ENCODE data around the gene ZNF730. TPM values are rescaled to one million over a fixed set of nuclear protein-coding genes. Genes with fewer than 3 reads are reported as not detected.

The ZNF730 gene
- total RNA-seq, 1 donor from 2014 or later = 0.96 TPM

Other genes starting within 250 kb of the ZNF730 start
- gene ZNF728, start 113.8 kb upstream of the ZNF730 start, total RNA-seq = not detected in 2 replicates
- gene ZNF724, start 133.4 kb downstream of the ZNF730 start, total RNA-seq = 2.7 and 5.7 TPM in 2 replicates

Measured in myocyte (in vitro differentiated cells).